Gastrocnemius medialis (tissue), 4 donors: ENCODE measurements around the gene RRBP1.

ENCODE experiments used
- CTCF ChIP-seq, 5 experiments: fragments of 450-650 bp in 3 of 5; fragments of 200-600 bp in 2 of 5; sonication (generic) in 2 of 5; IDR thresholded peaks in 4 of 5; conservative IDR thresholded peaks in 1 of 5; 1 replicate in 4 of 5; 2 replicates in 1 of 5; pipeline ENCODE4 v1.5.1; 2016 to 2019; ENCODE audit warnings: antibody characterized with exemption in 5 of 5, mild to moderate bottlenecking in 3 of 5, moderate library complexity in 3 of 5
- POLR2A ChIP-seq, 2 donors: fragments of 450-650 bp; IDR thresholded peaks; one replicate each; pipeline ENCODE4 v1.6.1; 2017; ENCODE audit warnings: antibody characterized with exemption in 2 of 2, mild to moderate bottlenecking in 2 of 2, moderate library complexity in 2 of 2

GRCh38 chr20:17664025-17664633, 17.9 kb downstream of the RRBP1 start:
- TF ChIP-seq CTCF (IDR thresholded peaks at IDR 0.05 in 4 of 5, conservative IDR thresholded peaks at IDR 0.05 in 1 of 5) (no peak), POLR2A (IDR thresholded peaks at IDR 0.05) (no peak)
